Measurements from ENCODE around the gene PLXNC1. TPM values are rescaled to one million over a fixed set of nuclear protein-coding genes. Genes with fewer than 3 reads are reported as not detected.

PLXNC1 gene
- total and polyA plus RNA-seq, 9 of the 15 experiments (the other 6 are each of a cell fraction or from before 2014, with no cell fraction given), result 0.08 to 0.87 (median 0.28) TPM

DNA sequence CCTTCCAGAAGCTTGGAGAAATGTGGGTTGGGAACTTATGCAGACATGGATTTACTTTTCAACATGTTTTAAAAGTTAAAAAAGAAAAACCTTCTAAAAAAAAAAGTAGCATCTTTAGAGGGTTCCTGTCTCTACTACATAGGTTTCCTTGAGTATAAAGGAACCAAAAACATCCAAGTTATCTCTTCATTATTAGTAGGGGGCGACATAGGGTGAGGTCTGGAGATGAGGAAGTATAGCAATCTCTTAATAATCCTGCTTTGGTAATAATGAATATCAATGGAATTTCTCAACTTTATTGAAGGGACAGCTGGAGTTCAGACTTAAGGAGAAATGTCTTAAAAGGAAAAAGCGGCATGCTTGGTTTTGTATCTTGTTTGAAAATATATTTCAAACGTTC, 6.5 kb upstream of the PLXNC1 start:
- DNase-seq (ENCODE audit: extremely low read depth in 1 of 4, low spot score in 3 of 4) (no peak), ATAC-seq (no peak), FAIRE-seq (no peak)
- TF ChIP-seq NRF1 (conservative IDR thresholded peaks at IDR 0.05 in 1 of 2, IDR thresholded peaks at IDR 0.05 in 1 of 2), result no peak
- no peak for TF ChIP-seq CAMTA2 (CRISPR knock-in tag; conservative IDR thresholded peaks at IDR 0.05)
- TF ChIP-seq STAT5B (CRISPR knock-in tag; IDR thresholded peaks at IDR 0.05), result no peak
- TF ChIP-seq ZKSCAN1 (IDR thresholded peaks at IDR 0.05; ENCODE audit: low read depth, low read length), result no peak
- TF ChIP-seq, protein P1, sequence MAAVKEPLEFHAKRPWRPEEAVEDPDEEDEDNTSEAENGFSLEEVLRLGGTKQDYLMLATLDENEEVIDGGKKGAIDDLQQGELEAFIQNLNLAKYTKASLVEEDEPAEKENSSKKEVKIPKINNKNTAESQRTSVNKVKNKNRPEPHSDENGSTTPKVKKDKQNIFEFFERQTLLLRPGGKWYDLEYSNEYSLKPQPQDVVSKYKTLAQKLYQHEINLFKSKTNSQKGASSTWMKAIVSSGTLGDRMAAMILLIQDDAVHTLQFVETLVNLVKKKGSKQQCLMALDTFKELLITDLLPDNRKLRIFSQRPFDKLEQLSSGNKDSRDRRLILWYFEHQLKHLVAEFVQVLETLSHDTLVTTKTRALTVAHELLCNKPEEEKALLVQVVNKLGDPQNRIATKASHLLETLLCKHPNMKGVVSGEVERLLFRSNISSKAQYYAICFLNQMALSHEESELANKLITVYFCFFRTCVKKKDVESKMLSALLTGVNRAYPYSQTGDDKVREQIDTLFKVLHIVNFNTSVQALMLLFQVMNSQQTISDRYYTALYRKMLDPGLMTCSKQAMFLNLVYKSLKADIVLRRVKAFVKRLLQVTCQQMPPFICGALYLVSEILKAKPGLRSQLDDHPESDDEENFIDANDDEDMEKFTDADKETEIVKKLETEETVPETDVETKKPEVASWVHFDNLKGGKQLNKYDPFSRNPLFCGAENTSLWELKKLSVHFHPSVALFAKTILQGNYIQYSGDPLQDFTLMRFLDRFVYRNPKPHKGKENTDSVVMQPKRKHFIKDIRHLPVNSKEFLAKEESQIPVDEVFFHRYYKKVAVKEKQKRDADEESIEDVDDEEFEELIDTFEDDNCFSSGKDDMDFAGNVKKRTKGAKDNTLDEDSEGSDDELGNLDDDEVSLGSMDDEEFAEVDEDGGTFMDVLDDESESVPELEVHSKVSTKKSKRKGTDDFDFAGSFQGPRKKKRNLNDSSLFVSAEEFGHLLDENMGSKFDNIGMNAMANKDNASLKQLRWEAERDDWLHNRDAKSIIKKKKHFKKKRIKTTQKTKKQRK (IDR thresholded peaks at IDR 0.05; ENCODE audit: borderline replicate concordance, low read depth, low read length), result no peak
- TF ChIP-seq, protein P2, sequence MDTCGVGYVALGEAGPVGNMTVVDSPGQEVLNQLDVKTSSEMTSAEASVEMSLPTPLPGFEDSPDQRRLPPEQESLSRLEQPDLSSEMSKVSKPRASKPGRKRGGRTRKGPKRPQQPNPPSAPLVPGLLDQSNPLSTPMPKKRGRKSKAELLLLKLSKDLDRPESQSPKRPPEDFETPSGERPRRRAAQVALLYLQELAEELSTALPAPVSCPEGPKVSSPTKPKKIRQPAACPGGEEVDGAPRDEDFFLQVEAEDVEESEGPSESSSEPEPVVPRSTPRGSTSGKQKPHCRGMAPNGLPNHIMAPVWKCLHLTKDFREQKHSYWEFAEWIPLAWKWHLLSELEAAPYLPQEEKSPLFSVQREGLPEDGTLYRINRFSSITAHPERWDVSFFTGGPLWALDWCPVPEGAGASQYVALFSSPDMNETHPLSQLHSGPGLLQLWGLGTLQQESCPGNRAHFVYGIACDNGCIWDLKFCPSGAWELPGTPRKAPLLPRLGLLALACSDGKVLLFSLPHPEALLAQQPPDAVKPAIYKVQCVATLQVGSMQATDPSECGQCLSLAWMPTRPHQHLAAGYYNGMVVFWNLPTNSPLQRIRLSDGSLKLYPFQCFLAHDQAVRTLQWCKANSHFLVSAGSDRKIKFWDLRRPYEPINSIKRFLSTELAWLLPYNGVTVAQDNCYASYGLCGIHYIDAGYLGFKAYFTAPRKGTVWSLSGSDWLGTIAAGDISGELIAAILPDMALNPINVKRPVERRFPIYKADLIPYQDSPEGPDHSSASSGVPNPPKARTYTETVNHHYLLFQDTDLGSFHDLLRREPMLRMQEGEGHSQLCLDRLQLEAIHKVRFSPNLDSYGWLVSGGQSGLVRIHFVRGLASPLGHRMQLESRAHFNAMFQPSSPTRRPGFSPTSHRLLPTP (IDR thresholded peaks at IDR 0.05; ENCODE audit: borderline replicate concordance, extremely low read depth, insufficient read length), result no peak
- TF ChIP-seq ATF1 (CRISPR knock-in tag; IDR thresholded peaks at IDR 0.05), result no peak
- TF ChIP-seq ATF1 (tag; IDR thresholded peaks at IDR 0.05), result no peak
- intact Hi-C loops (cut with micrococcal nuclease), result loop anchor here (5.0 kb wide), 1 partner anchor 55 kb away; no protein-coding TSS in a partner anchor
- Histone ChIP-seq H3K4me3 (no peak overlapping the region), H3K9ac (ENCODE audit: insufficient read depth in 1 of 2, low read depth in 2 of 2, low read length in 2 of 2) (no peak overlapping the region), H3K9me1 (ENCODE audit: control insufficient read depth, insufficient read depth, low read length) (no peaks in the 10 kb centered on the region), H3K4me1 (replicated peaks in 1 of 2; ENCODE audit: control insufficient read depth in 2 of 2, insufficient read depth in 2 of 2, low read length in 2 of 2) (peaks cover 9 to 10% of the 10 kb centered on the region in 2 experiments; a peak in 3 of 5 replicates), H3K9me3 (replicated peaks; ENCODE audit: control insufficient read depth, insufficient read depth, low read depth, low read length) (no peaks in the 10 kb centered on the region), H3K27me3 (ENCODE audit: control insufficient read depth in 2 of 2, insufficient read depth in 2 of 2, low read length in 2 of 2) (peaks cover 16 to 59% of the 10 kb centered on the region in 2 experiments; a peak in 4 of 5 replicates), H3K27ac (ENCODE audit: extremely low read depth, low read depth, low read length) (no peak overlapping the region), H4K20me1 (replicated peaks; ENCODE audit: control insufficient read depth, insufficient read depth, low read length) (no peaks in the 10 kb centered on the region), H3K4me2 (ENCODE audit: insufficient read depth, low read length) (no peak overlapping the region), H3K36me3 (ENCODE audit: control insufficient read depth, insufficient read depth, low read length) (no peaks in the 10 kb centered on the region), H2AFZ (ENCODE audit: low read depth, low read length) (no peak overlapping the region), H3K79me2 (ENCODE audit: control insufficient read depth, insufficient read depth, low read length) (no peaks in the 10 kb centered on the region)
- in situ Hi-C loops (cut with MboI), result no loop called here
- no TSS peak for BruUV-seq (replicated peaks)
- CTCF ChIA-PET (ENCODE audit: low intra/inter-chr PET ratio), result interaction anchor here (0.9 kb wide), 1 partner anchor 392 kb away, joined by 3 read pairs; no protein-coding TSS in a partner anchor
- 13% methylated on average over 3 of the region's 3 CpGs for WGBS (ENCODE audit: insufficient coverage, low coverage, missing lambda C conversion rate)
- POLR2A ChIA-PET, result no interaction called here

All from K562 (cell line).